Measurements from ENCODE around the gene PEAK1. TPM values are rescaled to one million over a fixed set of nuclear protein-coding genes. Genes with fewer than 3 reads are reported as not detected.

Gene PEAK1
- total and polyA plus RNA-seq, 10 of the 15 experiments (the other 5 are each of a cell fraction or from before 2014, with no cell fraction given) = 0.62 to 24.2 (median 11.2) TPM

DNA sequence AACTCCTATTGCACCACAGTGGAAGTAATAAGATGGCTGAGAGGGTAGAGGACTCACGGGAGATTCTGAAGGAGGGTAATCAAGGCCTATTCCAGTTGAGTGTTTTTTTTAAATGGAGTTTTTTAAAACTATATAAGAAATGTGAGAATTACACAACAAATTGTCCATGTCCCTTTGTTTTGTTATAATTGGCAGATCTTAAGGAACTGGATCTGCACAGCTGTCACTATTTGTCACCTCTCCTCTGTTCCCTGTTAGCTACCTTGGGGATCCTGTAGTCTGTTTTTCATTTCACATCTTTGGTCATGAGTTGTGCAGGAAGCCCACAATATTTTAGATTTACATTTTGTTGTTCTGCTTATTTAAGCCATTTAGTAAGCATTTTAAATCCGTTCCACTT, 271.7 kb downstream of the PEAK1 start:
- H3K9ac ChIP-seq (ENCODE audit: control insufficient read depth, insufficient read depth, low read length) = no peak overlapping the region
- SMC1A ChIA-PET (ENCODE audit: uncharacterized antibody, unreplicated experiment) = interaction anchor here (0.8 to 3.1 kb wide), 5 partner anchors 13 to 31 kb away, joined by 3 to 13 read pairs (median 3); no protein-coding TSS in a partner anchor
- DNase-seq (ENCODE audit: low read depth, low spot score) = no peak
- intact Hi-C loops (cut with micrococcal nuclease; ENCODE audit: unreplicated experiment) = no loop called here
- no peaks in the 10 kb centered on the region for H4K20me1 ChIP-seq (ENCODE audit: control insufficient read depth, insufficient read depth)
- H3K27ac ChIP-seq (ENCODE audit: control insufficient read depth, insufficient read depth) = no peak overlapping the region
- no peaks in the 10 kb centered on the region for H3K36me3 ChIP-seq (ENCODE audit: control insufficient read depth in 2 of 2, insufficient read depth in 2 of 2, low read length in 1 of 2)
- CTCF ChIA-PET = interaction anchor here (1.0 to 1.8 kb wide), 4 partner anchors 22 to 396 kb away, joined by 3 to 6 read pairs (median 5); no protein-coding TSS in a partner anchor
- no peak for FAIRE-seq
- H3K4me2 ChIP-seq (ENCODE audit: control insufficient read depth, insufficient read depth) = no peak overlapping the region
- ATAC-seq = no peak
- no peaks in the 10 kb centered on the region for H3K9me3 ChIP-seq (replicated peaks; ENCODE audit: control insufficient read depth, insufficient read depth, low read length)
- H3K79me2 ChIP-seq (ENCODE audit: control insufficient read depth, insufficient read depth, low read length) = no peaks in the 10 kb centered on the region
- no peak overlapping the region for H2AFZ ChIP-seq (ENCODE audit: control insufficient read depth, low read depth, low read length)
- RAD21 ChIA-PET (ENCODE audit: unreplicated experiment) = interaction anchor here (1.4 kb wide), 1 partner anchor 395 kb away, joined by 4 read pairs; no protein-coding TSS in a partner anchor
- no peaks in the 10 kb centered on the region for H3K4me1 ChIP-seq (ENCODE audit: control insufficient read depth, insufficient read depth, low read length)
- no TSS peak for BruUV-seq (replicated peaks)
- POLR2A ChIA-PET = interaction anchor here (1.1 kb wide), 1 partner anchor 13 kb away, joined by 3 read pairs; no protein-coding TSS in a partner anchor
- in situ Hi-C loops (cut with MboI) = no loop called here
- H3K27me3 ChIP-seq (replicated peaks in 1 of 2; ENCODE audit: control insufficient read depth in 2 of 2, insufficient read depth in 2 of 2, low read length in 1 of 2) = no peaks in the 10 kb centered on the region
- WGBS (ENCODE audit: insufficient coverage, insufficient replicate concordance, low lambda C conversion rate, missing lambda C conversion rate) = 88% methylated on average over 2 of the region's 2 CpGs
- H3K4me3 ChIP-seq = no peak overlapping the region
- no peak for TF ChIP-seq PAX8 (IDR thresholded peaks at IDR 0.05)
- TF ChIP-seq SREBF2 (IDR thresholded peaks at IDR 0.05; ENCODE audit: low read length) = no peak
- no peak for TF ChIP-seq TCF12 (IDR thresholded peaks at IDR 0.05; ENCODE audit: low read depth, low read length)
- TF ChIP-seq NR2C1 (IDR thresholded peaks at IDR 0.05) = no peak
- TF ChIP-seq, protein P1, sequence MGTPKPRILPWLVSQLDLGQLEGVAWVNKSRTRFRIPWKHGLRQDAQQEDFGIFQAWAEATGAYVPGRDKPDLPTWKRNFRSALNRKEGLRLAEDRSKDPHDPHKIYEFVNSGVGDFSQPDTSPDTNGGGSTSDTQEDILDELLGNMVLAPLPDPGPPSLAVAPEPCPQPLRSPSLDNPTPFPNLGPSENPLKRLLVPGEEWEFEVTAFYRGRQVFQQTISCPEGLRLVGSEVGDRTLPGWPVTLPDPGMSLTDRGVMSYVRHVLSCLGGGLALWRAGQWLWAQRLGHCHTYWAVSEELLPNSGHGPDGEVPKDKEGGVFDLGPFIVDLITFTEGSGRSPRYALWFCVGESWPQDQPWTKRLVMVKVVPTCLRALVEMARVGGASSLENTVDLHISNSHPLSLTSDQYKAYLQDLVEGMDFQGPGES (IDR thresholded peaks at IDR 0.05) = no peak
- no peak for TF ChIP-seq EED (IDR thresholded peaks at IDR 0.05; ENCODE audit: low read depth)
- no peak for TF ChIP-seq CBX3 (IDR thresholded peaks at IDR 0.05; ENCODE audit: borderline replicate concordance, low read depth)
- TF ChIP-seq CHD1 (IDR thresholded peaks at IDR 0.05; ENCODE audit: low read depth, low read length) = no peak
- no peak for TF ChIP-seq GABPA (IDR thresholded peaks at IDR 0.05; ENCODE audit: low read depth)
- no peak for TF ChIP-seq TCF3 (IDR thresholded peaks at IDR 0.05; ENCODE audit: borderline replicate concordance, insufficient read depth, low read depth, low read length)
- no peak for TF ChIP-seq HDAC6 (IDR thresholded peaks at IDR 0.05; ENCODE audit: unreplicated experiment)
- no peak for TF ChIP-seq TARDBP (IDR thresholded peaks at IDR 0.05; ENCODE audit: borderline replicate concordance)
- TF ChIP-seq, protein P2, sequence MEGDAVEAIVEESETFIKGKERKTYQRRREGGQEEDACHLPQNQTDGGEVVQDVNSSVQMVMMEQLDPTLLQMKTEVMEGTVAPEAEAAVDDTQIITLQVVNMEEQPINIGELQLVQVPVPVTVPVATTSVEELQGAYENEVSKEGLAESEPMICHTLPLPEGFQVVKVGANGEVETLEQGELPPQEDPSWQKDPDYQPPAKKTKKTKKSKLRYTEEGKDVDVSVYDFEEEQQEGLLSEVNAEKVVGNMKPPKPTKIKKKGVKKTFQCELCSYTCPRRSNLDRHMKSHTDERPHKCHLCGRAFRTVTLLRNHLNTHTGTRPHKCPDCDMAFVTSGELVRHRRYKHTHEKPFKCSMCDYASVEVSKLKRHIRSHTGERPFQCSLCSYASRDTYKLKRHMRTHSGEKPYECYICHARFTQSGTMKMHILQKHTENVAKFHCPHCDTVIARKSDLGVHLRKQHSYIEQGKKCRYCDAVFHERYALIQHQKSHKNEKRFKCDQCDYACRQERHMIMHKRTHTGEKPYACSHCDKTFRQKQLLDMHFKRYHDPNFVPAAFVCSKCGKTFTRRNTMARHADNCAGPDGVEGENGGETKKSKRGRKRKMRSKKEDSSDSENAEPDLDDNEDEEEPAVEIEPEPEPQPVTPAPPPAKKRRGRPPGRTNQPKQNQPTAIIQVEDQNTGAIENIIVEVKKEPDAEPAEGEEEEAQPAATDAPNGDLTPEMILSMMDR (IDR thresholded peaks at IDR 0.05 in 2 of 3, conservative IDR thresholded peaks at IDR 0.05 in 1 of 3; ENCODE audit: control insufficient read depth in 2 of 3, extremely low read depth in 1 of 3, insufficient read depth in 1 of 3, low read depth in 3 of 3, low read length in 3 of 3) = no peak
- TF ChIP-seq, protein P3, sequence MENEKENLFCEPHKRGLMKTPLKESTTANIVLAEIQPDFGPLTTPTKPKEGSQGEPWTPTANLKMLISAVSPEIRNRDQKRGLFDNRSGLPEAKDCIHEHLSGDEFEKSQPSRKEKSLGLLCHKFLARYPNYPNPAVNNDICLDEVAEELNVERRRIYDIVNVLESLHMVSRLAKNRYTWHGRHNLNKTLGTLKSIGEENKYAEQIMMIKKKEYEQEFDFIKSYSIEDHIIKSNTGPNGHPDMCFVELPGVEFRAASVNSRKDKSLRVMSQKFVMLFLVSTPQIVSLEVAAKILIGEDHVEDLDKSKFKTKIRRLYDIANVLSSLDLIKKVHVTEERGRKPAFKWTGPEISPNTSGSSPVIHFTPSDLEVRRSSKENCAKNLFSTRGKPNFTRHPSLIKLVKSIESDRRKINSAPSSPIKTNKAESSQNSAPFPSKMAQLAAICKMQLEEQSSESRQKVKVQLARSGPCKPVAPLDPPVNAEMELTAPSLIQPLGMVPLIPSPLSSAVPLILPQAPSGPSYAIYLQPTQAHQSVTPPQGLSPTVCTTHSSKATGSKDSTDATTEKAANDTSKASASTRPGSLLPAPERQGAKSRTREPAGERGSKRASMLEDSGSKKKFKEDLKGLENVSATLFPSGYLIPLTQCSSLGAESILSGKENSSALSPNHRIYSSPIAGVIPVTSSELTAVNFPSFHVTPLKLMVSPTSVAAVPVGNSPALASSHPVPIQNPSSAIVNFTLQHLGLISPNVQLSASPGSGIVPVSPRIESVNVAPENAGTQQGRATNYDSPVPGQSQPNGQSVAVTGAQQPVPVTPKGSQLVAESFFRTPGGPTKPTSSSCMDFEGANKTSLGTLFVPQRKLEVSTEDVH (IDR thresholded peaks at IDR 0.05; ENCODE audit: low read depth, partially characterized antibody) = no peak
- no peak for TF ChIP-seq LARP7 (IDR thresholded peaks at IDR 0.05)
- TF ChIP-seq POLR2AphosphoS2 (IDR thresholded peaks at IDR 0.05; ENCODE audit: low read depth, low read length) = no peak

All from GM12878 (cell line).